PC-3 (cell line): ENCODE measurements around the gene ARSK. TPM values are rescaled to one million over a fixed set of nuclear protein-coding genes. Genes with fewer than 3 reads are reported as not detected.
A peak's percentile ranks its signal among the peaks of the same experiment; 100 is the strongest.

ENCODE experiments used
- ATAC-seq: fragments of 200-7000 bp; cut with Tn5 transposase; 2 replicates; pipeline ENCODE4 v1.9.1; 2020; ENCODE audit warnings: mild to moderate bottlenecking, moderate library complexity
- BruUV-seq: library from RNA; stranded (reverse); fragments of 400-500 nt; replicated peaks from 2 replicates; lab custom pipeline; 2021; lab: Mats Ljungman, UMichigan
- CTCF ChIA-PET: fragments of 300-600 bp; sonication (Branson Sonifier 250); formaldehyde crosslinking; loops from one replicate; lab custom pipeline; 2022; ENCODE audit warnings: antibody characterized with exemption; lab: Charles Lee
- POLR2A ChIA-PET: fragments of 300-600 bp; sonication (Branson Sonifier 250); formaldehyde crosslinking; loops from one replicate; lab custom pipeline; 2022; ENCODE audit warnings: antibody characterized with exemption; ENCODE audit not compliant: unreplicated experiment; lab: Charles Lee
- DNase-seq: peaks from one replicate; pipeline ENCODE4 v3.0.0-alpha.2; 2015
- H2AFZ ChIP-seq: fragments of 300-600 bp; sonication (generic); 2 replicates; pipeline ENCODE4 v1.6.0; 2016; ENCODE audit warnings: antibody characterized with exemption, low read length
- H3F3A ChIP-seq: fragments of 300-600 bp; sonication (generic); one replicate; pipeline ENCODE4 v1.6.0; 2017; ENCODE audit warnings: antibody characterized with exemption, low read length, control low read depth, mild to moderate bottlenecking; ENCODE audit not compliant: unreplicated experiment
- H3K27ac ChIP-seq: fragments of 300-600 bp; sonication (generic); 2 replicates; pipeline ENCODE4 v1.5.1; 2016; ENCODE audit warnings: mild to moderate bottlenecking, low read length
- H3K27me3 ChIP-seq: fragments of 300-600 bp; sonication (generic); 2 replicates; pipeline ENCODE4 v1.6.1; 2016; ENCODE audit warnings: low read length, mixed read lengths
- H3K36me3 ChIP-seq: fragments of 300-600 bp; sonication (generic); 2 replicates; pipeline ENCODE4 v1.6.1; 2016; ENCODE audit warnings: low read depth, mixed run types, low read length, mixed read lengths
- H3K4me1 ChIP-seq: fragments of 300-600 bp; sonication (generic); 2 replicates; pipeline ENCODE4 v1.5.1; 2016; ENCODE audit warnings: low read length; ENCODE audit not compliant: insufficient read depth
- H3K4me2 ChIP-seq: fragments of 300-600 bp; sonication (generic); 2 replicates; pipeline ENCODE4 v1.6.0; 2016; ENCODE audit warnings: low read length
- H3K4me3 ChIP-seq: fragments of 300-600 bp; sonication (generic); 2 replicates; pipeline ENCODE4 v1.5.1; 2016; ENCODE audit warnings: mild to moderate bottlenecking, low read length, mixed read lengths
- H3K79me2 ChIP-seq: fragments of 300-600 bp; sonication (generic); 2 replicates; pipeline ENCODE4 v1.6.1; 2017; ENCODE audit warnings: low read length, mixed read lengths
- H3K9ac ChIP-seq: fragments of 300-600 bp; sonication (generic); 2 replicates; pipeline ENCODE4 v1.6.0; 2016; ENCODE audit warnings: mild to moderate bottlenecking, low read length
- H3K9me2 ChIP-seq: fragments of 300-600 bp; sonication (generic); replicated peaks from 2 replicates; pipeline ENCODE4 v1.6.1; 2016; ENCODE audit warnings: mixed run types, low read length, mixed read lengths
- H3K9me3 ChIP-seq: fragments of 300-600 bp; sonication (generic); 2 replicates; pipeline ENCODE4 v1.6.1; 2016; ENCODE audit warnings: low read length, mixed read lengths
- H4K20me1 ChIP-seq: fragments of 300-600 bp; sonication (generic); 2 replicates; pipeline ENCODE4 v1.6.1; 2016; ENCODE audit warnings: low read length, mixed read lengths
- CTCF ChIP-seq: fragments of 300-600 bp; sonication (generic); conservative IDR thresholded peaks from 2 replicates; pipeline ENCODE4 v1.5.1; 2017; ENCODE audit warnings: antibody characterized with exemption, low read depth, mild to moderate bottlenecking, low read length
- EZH2 ChIP-seq: fragments of 300-600 bp; sonication (generic); IDR thresholded peaks from one replicate; pipeline ENCODE4 v1.6.1; 2017; ENCODE audit warnings: antibody characterized with exemption, mild to moderate bottlenecking, low read length; ENCODE audit not compliant: unreplicated experiment
- EZH2phosphoT487 ChIP-seq: fragments of 300-600 bp; sonication (generic); IDR thresholded peaks from 2 replicates; pipeline ENCODE4 v1.6.1; 2018; ENCODE audit warnings: mild to moderate bottlenecking, antibody characterized with exemption, low read length, borderline replicate concordance
- intact Hi-C: fragments of 100-400 bp; cut with micrococcal nuclease; formaldehyde crosslinking; loops from 2 replicates; pipeline ENCODE4 v1.9.0; 2023
- total RNA-seq: library from RNA; depleted of rRNA; stranded (reverse); fragments of >200 nt; gene quantifications from 2 replicates; pipeline ENCODE4 v1.2.3, GENCODE V29; 2014

ARSK gene
- total RNA-seq, 1 experiment from 2014 or later: 10.5 TPM

GRCh38 chr5:95543017-95543705, 11.7 kb upstream of the ARSK start:
- no peak overlapping the region for H3K4me3 ChIP-seq
- no peaks in the 10 kb centered on the region for H3K9me3 ChIP-seq
- TF ChIP-seq CTCF: no peak
- TF ChIP-seq EZH2: no peak
- no peak for TF ChIP-seq EZH2phosphoT487
- H3K79me2 ChIP-seq: no peaks in the 10 kb centered on the region
- ChIA-PET POLR2A (no interaction called here), CTCF (no interaction called here)
- H3K27me3 ChIP-seq: no peaks in the 10 kb centered on the region
- H3K9me2 ChIP-seq: no peaks in the 10 kb centered on the region
- H3K4me1 ChIP-seq: no peaks in the 10 kb centered on the region
- H3K9ac ChIP-seq: no peak overlapping the region
- no peaks in the 10 kb centered on the region for H4K20me1 ChIP-seq
- ATAC-seq (peak; percentile 27; the same call in 1 of the 2 replicates), DNase-seq (no peak)
- peak overlapping the region; percentile 41; the same call in 1 of the 2 replicates for H3K4me2 ChIP-seq
- no TSS peak for BruUV-seq
- intact Hi-C loops: no loop called here
- no peaks in the 10 kb centered on the region for H3F3A ChIP-seq
- peaks cover 22% of the 10 kb centered on the region for H3K36me3 ChIP-seq
- H2AFZ ChIP-seq: no peak overlapping the region
- no peak overlapping the region for H3K27ac ChIP-seq

GRCh38 chr5:95549030-95549429, 5.9 kb upstream of the ARSK start:
- Histone ChIP-seq H3K9me2 (no peaks in the 10 kb centered on the region), H2AFZ (no peak overlapping the region), H3K4me1 (0 out of 2 replicates have a peak, but pooled peaks cover 4% of the 10 kb centered on the region), H3K27ac (no peak overlapping the region), H3K4me3 (no peak overlapping the region), H3K9me3 (no peaks in the 10 kb centered on the region), H4K20me1 (no peaks in the 10 kb centered on the region), H3K27me3 (no peaks in the 10 kb centered on the region), H3K79me2 (peaks cover 37% of the 10 kb centered on the region), H3F3A (no peaks in the 10 kb centered on the region), H3K36me3 (peaks cover 17% of the 10 kb centered on the region), H3K9ac (no peak overlapping the region), H3K4me2 (no peak overlapping the region)
- ChIA-PET POLR2A (no interaction called here), CTCF (no interaction called here)
- DNase-seq (no peak), ATAC-seq (no peak)
- intact Hi-C loops: no loop called here
- TF ChIP-seq EZH2: no peak
- no peak for TF ChIP-seq EZH2phosphoT487
- no peak for TF ChIP-seq CTCF
- BruUV-seq: no TSS peak

- Histone ChIP-seq H3K4me2 (peak overlapping the region; percentile 90), H3K4me1 (peaks cover 9% of the 10 kb centered on the region), H3K27me3 (no peaks in the 10 kb centered on the region), H3K27ac (peak overlapping the region; percentile 74), H2AFZ (peak overlapping the region; percentile 88), H3K79me2 (peaks cover 71% of the 10 kb centered on the region), H3K4me3 (peak overlapping the region; percentile 78), H3F3A (no peaks in the 10 kb centered on the region), H3K9ac (peak overlapping the region; percentile 81), H3K9me3 (no peaks in the 10 kb centered on the region), H4K20me1 (no peaks in the 10 kb centered on the region), H3K9me2 (no peaks in the 10 kb centered on the region), H3K36me3 (no peaks in the 10 kb centered on the region; the same call in 1 of the 2 replicates)
- BruUV-seq: TSS peak; percentile 76
- no peak for DNase-seq
- POLR2A ChIA-PET: no interaction called here
- TF ChIP-seq EZH2phosphoT487: no peak
- TF ChIP-seq CTCF: no peak
- TF ChIP-seq EZH2: no peak
- intact Hi-C loops: loop anchor here (2.0 to 10.0 kb wide), 3 partner anchors 37 to 271 kb away; partner anchors contain the start of genes GLRX and RHOBTB3
- CTCF ChIA-PET: interaction anchor here (0.5 to 0.6 kb wide), 2 partner anchors 93 to 270 kb away, joined by 4 read pairs; partner anchors contain the start of gene RFESD
- ATAC-seq: peak; percentile 45; the same call in 1 of the 2 replicates
These were observed 612 bp upstream of the ARSK start for GRCh38 chr5:95554331-95554646.
